Iris pigment epithelial cell (primary cell): ENCODE data around the gene TFAP2C.

Experiments used
- DNase-seq: peaks from one replicate; pipeline ENCODE4 v3.0.0-alpha.2; 2011; ENCODE audit warnings: low read depth

The TFAP2C gene

GRCh38 chr20:56628873-56629463 lies at the start of gene TFAP2C:
Gene TFAP2C, plus strand, starts transcription at chr20:56629306. Its CDS starts 239 bp downstream, at chr20:56629545.
- no peak for DNase-seq

- no peak for DNase-seq
These were observed 48.9 kb upstream of the TFAP2C start for GRCh38 chr20:56580226-56580625.

- DNase-seq, result no peak
These were observed 47.4 kb upstream of the TFAP2C start for GRCh38 chr20:56581701-56582100.

- no peak for DNase-seq
These were observed 46.6 kb upstream of the TFAP2C start for GRCh38 chr20:56582542-56582941.

- no peak for DNase-seq
These were observed 44.2 kb upstream of the TFAP2C start for GRCh38 chr20:56584916-56585315.

GRCh38 chr20:56587307-56588041 lies 41.6 kb upstream of the TFAP2C start:
- DNase-seq, result no peak

GRCh38 chr20:56588996-56589395 lies 40.1 kb upstream of the TFAP2C start:
- no peak for DNase-seq

- DNase-seq, result no peak
These were observed 39.5 kb upstream of the TFAP2C start for GRCh38 chr20:56589633-56590032.

- no peak for DNase-seq
These were observed 38.2 kb upstream of the TFAP2C start for GRCh38 chr20:56590888-56591287.

- no peak for DNase-seq
These were observed 36.9 kb upstream of the TFAP2C start for GRCh38 chr20:56592211-56592610.

GRCh38 chr20:56592817-56593216 lies 36.3 kb upstream of the TFAP2C start:
- no peak for DNase-seq

- no peak for DNase-seq
These were observed 33.2 kb upstream of the TFAP2C start for GRCh38 chr20:56595746-56596475.

GRCh38 chr20:56601166-56601565 lies 27.9 kb upstream of the TFAP2C start:
- DNase-seq, result no peak

GRCh38 chr20:56604673-56605072 lies 24.4 kb upstream of the TFAP2C start:
- DNase-seq, result no peak

- no peak for DNase-seq
These were observed 23.7 kb upstream of the TFAP2C start for GRCh38 chr20:56605261-56605996.

GRCh38 chr20:56606174-56606945 lies 22.7 kb upstream of the TFAP2C start:
- no peak for DNase-seq

- no peak for DNase-seq
These were observed 21.9 kb upstream of the TFAP2C start for GRCh38 chr20:56607061-56607704.

GRCh38 chr20:56608376-56608775 lies 20.7 kb upstream of the TFAP2C start:
- DNase-seq, result no peak

- DNase-seq, result no peak
These were observed 19.8 kb upstream of the TFAP2C start for GRCh38 chr20:56609321-56609720.

- DNase-seq, result no peak
These were observed 19.0 kb upstream of the TFAP2C start for GRCh38 chr20:56610098-56610497.

GRCh38 chr20:56614196-56614595 lies 14.9 kb upstream of the TFAP2C start:
- no peak for DNase-seq
